A673 (cell line): ENCODE measurements around the gene MITF. TPM values are rescaled to one million over a fixed set of nuclear protein-coding genes. Genes with fewer than 3 reads are reported as not detected.

ENCODE experiments used
- BruUV-seq: library from RNA; stranded (reverse); fragments of 400-500 nt; replicated peaks from 2 replicates; lab custom pipeline; 2021; lab: Mats Ljungman, UMichigan
- CTCF ChIA-PET: fragments of 300-600 bp; sonication (Branson Sonifier 250); formaldehyde crosslinking; loops from one replicate; lab custom pipeline; 2022; ENCODE audit warnings: antibody characterized with exemption; lab: Charles Lee
- POLR2A ChIA-PET: fragments of 300-600 bp; sonication (Branson Sonifier 250); formaldehyde crosslinking; loops from one replicate; lab custom pipeline; 2022; ENCODE audit warnings: antibody characterized with exemption; ENCODE audit not compliant: low non-redundant PET; lab: Charles Lee
- DNase-seq: peaks from one replicate; pipeline ENCODE4 v3.0.0-alpha.2; 2015; ENCODE audit warnings: low spot score
- H3K27ac ChIP-seq: fragments of 200-600 bp; sonication (generic); 2 replicates; pipeline ENCODE4 v1.5.1; 2016; ENCODE audit warnings: mixed run types, low read depth, mild to moderate bottlenecking, mixed read lengths, antibody characterized with exemption, low read length; ENCODE audit not compliant: poor library complexity, severe bottlenecking
- H3K27me3 ChIP-seq: fragments of 200-600 bp; sonication (generic); replicated peaks from 2 replicates; pipeline ENCODE4 v1.6.1; 2017; ENCODE audit warnings: mixed run types, low read depth, mild to moderate bottlenecking, mixed read lengths, antibody characterized with exemption, low read length; ENCODE audit not compliant: insufficient read depth, poor library complexity
- H3K36me3 ChIP-seq: fragments of 200-600 bp; sonication (generic); 2 replicates; pipeline ENCODE4 v1.6.1; 2016; ENCODE audit warnings: mixed run types, mild to moderate bottlenecking, mixed read lengths, antibody characterized with exemption, low read length; ENCODE audit not compliant: insufficient read depth, poor library complexity, severe bottlenecking
- H3K4me1 ChIP-seq: fragments of 200-600 bp; sonication (generic); 2 replicates; pipeline ENCODE4 v1.6.1; 2017; ENCODE audit warnings: mixed run types, mild to moderate bottlenecking, mixed read lengths, antibody characterized with exemption, low read length; ENCODE audit not compliant: insufficient read depth, poor library complexity, severe bottlenecking
- H3K4me3 ChIP-seq: fragments of 200-600 bp; sonication (generic); 2 replicates; pipeline ENCODE4 v1.5.1; 2016; ENCODE audit warnings: low read depth, mixed run types, mild to moderate bottlenecking, mixed read lengths, low read length; ENCODE audit not compliant: poor library complexity, severe bottlenecking
- H3K9me3 ChIP-seq: fragments of 200-600 bp; sonication (generic); 2 replicates; pipeline ENCODE4 v1.6.1; 2016; ENCODE audit warnings: mixed run types, low read depth, mild to moderate bottlenecking, mixed read lengths, antibody characterized with exemption, low read length; ENCODE audit not compliant: poor library complexity, severe bottlenecking
- EZH2 ChIP-seq: fragments of 200-600 bp; sonication (generic); IDR thresholded peaks from 2 replicates; pipeline ENCODE4 v1.6.1; 2017; ENCODE audit warnings: borderline replicate concordance, low read depth, mild to moderate bottlenecking, mixed read lengths, antibody characterized with exemption, low read length; ENCODE audit not compliant: poor library complexity, severe bottlenecking
- intact Hi-C: fragments of 100-400 bp; cut with micrococcal nuclease; formaldehyde crosslinking; loops from one replicate; pipeline ENCODE4 v1.10.0; 2022; ENCODE audit not compliant: unreplicated experiment
- total RNA-seq: library from RNA; stranded (reverse); gene quantifications from 2 replicates; pipeline ENCODE4 v1.2.3, GENCODE V29; 2021
- TF ChIP-seq, protein P1 (sequence below): fragments of 300-800, 200-600 bp; sonication (generic); conservative IDR thresholded peaks from 2 replicates; pipeline ENCODE4 v1.5.1; 2017; ENCODE audit warnings: low read depth, mild to moderate bottlenecking, antibody characterized with exemption, low read length, moderate library complexity, mixed read lengths

MITF gene
- total RNA-seq, 1 experiment from 2014 or later: 0.52 TPM

DNA sequence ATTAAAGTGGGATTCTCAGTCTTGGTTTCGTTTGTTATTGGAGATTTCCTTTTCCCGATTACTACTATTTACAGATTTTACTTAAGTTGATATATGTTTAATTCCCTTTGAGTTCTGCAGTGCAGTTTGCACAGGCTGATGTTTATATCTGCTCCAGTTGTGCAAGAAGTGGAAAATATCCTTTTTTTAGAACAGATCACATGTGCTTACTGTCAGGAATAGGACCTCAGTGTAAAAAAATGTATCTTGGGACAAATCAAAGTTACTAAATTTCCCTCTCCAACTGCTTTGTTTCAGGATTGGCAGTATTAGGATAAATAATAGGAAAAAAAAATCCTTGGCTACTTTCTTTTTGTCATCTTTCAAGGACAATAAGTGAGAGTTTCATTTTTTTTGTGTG is 6.9 kb downstream of the MITF start:
- H3K4me1 ChIP-seq: no peaks in the 10 kb centered on the region
- no peak for DNase-seq
- H3K27ac ChIP-seq: no peak overlapping the region
- no peak for TF ChIP-seq EZH2
- TF ChIP-seq, protein P1, sequence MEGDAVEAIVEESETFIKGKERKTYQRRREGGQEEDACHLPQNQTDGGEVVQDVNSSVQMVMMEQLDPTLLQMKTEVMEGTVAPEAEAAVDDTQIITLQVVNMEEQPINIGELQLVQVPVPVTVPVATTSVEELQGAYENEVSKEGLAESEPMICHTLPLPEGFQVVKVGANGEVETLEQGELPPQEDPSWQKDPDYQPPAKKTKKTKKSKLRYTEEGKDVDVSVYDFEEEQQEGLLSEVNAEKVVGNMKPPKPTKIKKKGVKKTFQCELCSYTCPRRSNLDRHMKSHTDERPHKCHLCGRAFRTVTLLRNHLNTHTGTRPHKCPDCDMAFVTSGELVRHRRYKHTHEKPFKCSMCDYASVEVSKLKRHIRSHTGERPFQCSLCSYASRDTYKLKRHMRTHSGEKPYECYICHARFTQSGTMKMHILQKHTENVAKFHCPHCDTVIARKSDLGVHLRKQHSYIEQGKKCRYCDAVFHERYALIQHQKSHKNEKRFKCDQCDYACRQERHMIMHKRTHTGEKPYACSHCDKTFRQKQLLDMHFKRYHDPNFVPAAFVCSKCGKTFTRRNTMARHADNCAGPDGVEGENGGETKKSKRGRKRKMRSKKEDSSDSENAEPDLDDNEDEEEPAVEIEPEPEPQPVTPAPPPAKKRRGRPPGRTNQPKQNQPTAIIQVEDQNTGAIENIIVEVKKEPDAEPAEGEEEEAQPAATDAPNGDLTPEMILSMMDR: no peak
- CTCF ChIA-PET: no interaction called here
- intact Hi-C loops: no loop called here
- BruUV-seq: no TSS peak
- POLR2A ChIA-PET: no interaction called here
- H3K27me3 ChIP-seq: no peaks in the 10 kb centered on the region
- H3K36me3 ChIP-seq: no peaks in the 10 kb centered on the region
- H3K9me3 ChIP-seq: no peaks in the 10 kb centered on the region
- no peak overlapping the region for H3K4me3 ChIP-seq

DNA sequence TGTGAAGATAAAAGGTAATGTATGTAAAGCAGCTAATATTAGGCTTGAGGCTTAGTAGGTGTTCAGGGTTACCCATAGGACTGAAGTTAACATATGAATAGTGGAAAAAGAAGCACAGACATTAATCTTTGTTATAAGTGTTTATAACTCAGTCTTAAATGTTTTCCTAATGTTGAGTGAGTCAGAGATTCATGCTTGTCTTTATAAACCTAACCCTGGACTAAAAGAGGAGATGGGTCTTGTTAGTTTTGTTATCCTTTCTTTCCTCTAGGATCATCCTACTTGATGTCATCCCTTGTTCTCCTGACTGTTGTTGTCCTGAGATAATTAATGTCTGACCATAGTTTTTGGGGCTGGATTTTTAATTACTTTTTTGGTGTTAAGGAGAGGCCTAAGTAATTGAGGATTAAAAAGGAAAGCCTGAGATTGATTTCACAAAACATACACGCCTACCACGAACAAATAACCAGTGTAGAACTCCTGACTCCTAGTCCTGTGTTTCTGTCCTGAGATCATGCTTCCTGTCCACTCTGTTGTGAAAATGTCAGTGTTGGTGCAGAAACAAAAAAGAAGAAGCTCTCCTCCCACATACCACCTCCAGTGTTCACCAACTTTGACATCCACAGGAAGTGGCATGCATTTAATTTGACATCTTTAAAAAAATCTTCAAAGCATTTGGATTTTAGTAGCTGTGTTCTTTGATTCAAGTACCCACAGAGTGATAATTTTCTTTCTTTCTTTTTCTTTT is 8.4 kb downstream of the MITF start:
- POLR2A ChIA-PET: no interaction called here
- H3K27me3 ChIP-seq: no peaks in the 10 kb centered on the region
- no peaks in the 10 kb centered on the region for H3K4me1 ChIP-seq
- DNase-seq: no peak
- H3K4me3 ChIP-seq: no peak overlapping the region
- no peaks in the 10 kb centered on the region for H3K9me3 ChIP-seq
- H3K36me3 ChIP-seq: no peaks in the 10 kb centered on the region
- CTCF ChIA-PET: no interaction called here
- no TSS peak for BruUV-seq
- intact Hi-C loops: no loop called here
- no peak overlapping the region for H3K27ac ChIP-seq
- TF ChIP-seq, protein P1: no peak
- no peak for TF ChIP-seq EZH2

DNA sequence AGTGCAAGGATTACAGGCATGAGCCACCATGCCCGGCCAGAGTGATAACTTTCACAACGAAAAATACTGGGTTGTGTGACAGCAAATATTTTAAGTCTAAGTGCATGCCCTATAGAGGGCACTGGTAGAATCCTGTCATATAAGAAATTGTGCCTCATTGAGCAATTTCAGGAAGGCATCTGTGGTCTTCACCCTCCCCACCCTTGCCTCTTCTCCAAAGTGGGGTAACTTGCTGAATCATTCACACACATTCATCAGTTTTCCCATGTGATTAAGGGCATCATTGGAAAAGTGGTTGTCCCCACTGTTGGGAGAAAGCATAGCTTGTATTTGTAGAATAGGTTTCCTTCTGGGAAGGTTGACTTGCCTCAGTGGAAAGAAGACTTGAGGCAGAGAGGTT is 9.2 kb downstream of the MITF start:
- POLR2A ChIA-PET: no interaction called here
- Histone ChIP-seq H3K9me3 (no peaks in the 10 kb centered on the region), H3K4me3 (no peak overlapping the region), H3K27ac (no peak overlapping the region), H3K4me1 (no peaks in the 10 kb centered on the region), H3K36me3 (no peaks in the 10 kb centered on the region), H3K27me3 (no peaks in the 10 kb centered on the region)
- BruUV-seq: no TSS peak
- no peak for DNase-seq
- intact Hi-C loops: no loop called here
- CTCF ChIA-PET: no interaction called here
- TF ChIP-seq, protein P1: no peak
- TF ChIP-seq EZH2: no peak
